Inferior parietal cortex (tissue), 1 donor: ENCODE results near the gene LMNB1.
"Not testable (repeated sequence)": the region's sequence is repeated elsewhere in the genome, so short reads cannot be mapped to it uniquely, and the experiment has no call there.

Experiments
- DNase-seq: peaks from one replicate; pipeline ENCODE4 v3.0.0-alpha.2; 2016; ENCODE audit errors: extremely low spot score

Gene LMNB1

GRCh38 chr5:126826619-126827215 lies 49.8 kb downstream of the LMNB1 start:
- DNase-seq, result no peak

- no peak for DNase-seq
These were observed 52.2 kb downstream of the LMNB1 start for GRCh38 chr5:126829098-126829497.

GRCh38 chr5:126830061-126830460 lies 53.1 kb downstream of the LMNB1 start:
- DNase-seq, result no peak

GRCh38 chr5:126831156-126831555 lies 54.2 kb downstream of the LMNB1 start:
- no peak for DNase-seq

- no peak for DNase-seq
These were observed 59.8 kb downstream of the LMNB1 start for GRCh38 chr5:126836778-126837177.

- no peak for DNase-seq
These were observed 60.3 kb downstream of the LMNB1 start for GRCh38 chr5:126837242-126837641.

GRCh38 chr5:126837906-126838539 lies 61.1 kb downstream of the LMNB1 start:
- no peak for DNase-seq

GRCh38 chr5:126839407-126839806 lies 62.5 kb downstream of the LMNB1 start:
- not testable (repeated sequence) for DNase-seq

GRCh38 chr5:126843375-126843774 lies 66.4 kb downstream of the LMNB1 start:
- not testable (repeated sequence) for DNase-seq

- not testable (repeated sequence) for DNase-seq
These were observed 68.6 kb downstream of the LMNB1 start for GRCh38 chr5:126845470-126846070.

GRCh38 chr5:126846344-126846743 lies 69.4 kb downstream of the LMNB1 start:
- DNase-seq, result no peak

- no peak for DNase-seq
These were observed 70.0 kb downstream of the LMNB1 start for GRCh38 chr5:126846744-126847455.

- DNase-seq, result no peak
These were observed 70.5 kb downstream of the LMNB1 start for GRCh38 chr5:126847456-126847820.

GRCh38 chr5:126847826-126848251 lies 70.9 kb downstream of the LMNB1 start:
- no peak for DNase-seq

GRCh38 chr5:126848253-126848652 lies 71.3 kb downstream of the LMNB1 start:
- no peak for DNase-seq

GRCh38 chr5:126849101-126849678 lies 72.3 kb downstream of the LMNB1 start:
- DNase-seq, result no peak

GRCh38 chr5:126851501-126852011 lies 74.6 kb downstream of the LMNB1 start:
- DNase-seq, result no peak

- no peak for DNase-seq
These were observed 75.2 kb downstream of the LMNB1 start for GRCh38 chr5:126852091-126852571.

- no peak for DNase-seq
These were observed 75.9 kb downstream of the LMNB1 start for GRCh38 chr5:126852841-126853271.

- not testable (repeated sequence) for DNase-seq
These were observed 76.8 kb downstream of the LMNB1 start for GRCh38 chr5:126853541-126854307.

- no peak for DNase-seq
These were observed 77.7 kb downstream of the LMNB1 start for GRCh38 chr5:126854526-126855110.
